Raji (cell line): Measurements from ENCODE around the gene RBM20.

Experiments
- POLR2A ChIP-seq: IDR thresholded peaks from 2 replicates; pipeline ENCODE4 v1.6.1; 2011; ENCODE audit warnings: low read depth, low read length, control low read depth; ENCODE audit not compliant: insufficient read depth

RBM20 gene

GRCh38 chr10:110764793-110765512 is 120.8 kb downstream of the RBM20 start:
- TF ChIP-seq POLR2A, result no peak

DNA sequence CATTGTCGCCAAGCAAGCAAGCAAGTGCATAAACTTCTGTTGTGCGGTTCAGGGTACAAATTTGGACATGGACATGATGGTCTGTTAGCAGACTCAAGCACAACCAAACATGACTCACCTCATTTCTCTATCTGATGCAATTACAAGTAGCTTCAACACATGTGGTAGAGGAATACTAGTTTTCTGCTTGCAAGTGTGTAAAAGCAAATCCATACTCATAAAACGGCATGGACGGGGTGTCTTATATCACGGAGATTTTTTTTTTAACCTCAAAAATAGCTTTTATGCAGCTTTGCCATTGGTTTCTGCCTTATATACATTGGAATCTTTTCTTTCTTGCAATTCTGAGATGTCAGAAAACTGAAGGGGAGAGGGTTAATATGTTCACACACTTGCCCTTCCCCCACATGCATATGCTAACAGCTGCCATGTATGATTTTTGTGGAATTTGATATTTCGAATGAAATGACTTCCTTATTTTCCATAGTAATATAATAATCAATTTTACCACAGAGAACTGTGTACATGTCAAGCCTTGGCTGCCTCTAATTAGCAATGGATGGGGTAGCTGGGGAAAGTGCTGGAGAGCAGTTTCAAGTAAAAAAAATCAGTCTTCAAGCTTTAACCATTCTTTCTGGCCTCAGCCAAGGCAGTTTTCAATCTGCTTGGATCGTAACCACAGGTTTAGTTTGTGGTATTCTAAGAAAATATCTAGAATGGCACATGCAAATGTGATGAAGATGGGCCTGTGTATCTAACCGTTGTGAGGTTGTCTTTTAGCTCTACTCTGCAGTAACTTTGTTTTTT is 121.6 kb downstream of the RBM20 start:
- no peak for TF ChIP-seq POLR2A

DNA sequence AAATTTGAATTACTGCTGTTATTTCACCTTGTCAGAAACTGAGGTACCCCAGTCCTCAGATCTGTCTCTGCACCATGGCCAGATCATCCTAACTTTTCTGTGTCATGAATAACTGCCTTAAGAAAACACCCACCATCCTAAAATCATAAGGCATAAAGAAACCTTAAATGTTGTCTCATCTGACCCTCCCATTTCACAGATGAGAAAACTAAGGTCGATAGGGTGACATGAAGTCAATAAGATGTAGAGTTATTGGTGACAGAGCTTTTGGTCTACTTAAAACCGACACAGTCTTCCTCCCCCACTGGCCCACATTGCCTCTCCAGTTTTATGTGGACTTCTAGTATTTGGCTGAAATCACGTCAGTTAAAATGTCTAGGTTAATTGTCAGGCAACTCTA is 126.1 kb downstream of the RBM20 start:
- TF ChIP-seq POLR2A, result no peak

DNA sequence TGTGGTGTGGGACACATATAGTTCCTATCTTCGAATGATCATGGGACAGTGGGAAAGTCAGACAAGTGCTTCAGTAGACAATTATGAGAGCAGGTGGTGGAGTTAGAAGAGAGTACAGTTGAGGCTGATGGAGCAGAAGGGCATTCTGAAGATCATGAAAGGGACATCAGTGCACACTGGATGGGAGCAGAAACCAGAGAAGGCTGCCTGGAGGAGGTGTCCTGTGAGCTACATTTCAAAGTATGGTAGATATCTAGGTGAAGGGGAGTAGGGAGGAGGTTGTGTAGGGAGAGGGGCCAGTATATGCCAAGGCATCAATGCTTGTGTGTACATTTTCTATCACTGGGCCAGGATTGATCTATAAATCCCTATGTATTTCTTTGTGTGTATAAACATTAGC is 127.3 kb downstream of the RBM20 start:
- no peak for TF ChIP-seq POLR2A

DNA sequence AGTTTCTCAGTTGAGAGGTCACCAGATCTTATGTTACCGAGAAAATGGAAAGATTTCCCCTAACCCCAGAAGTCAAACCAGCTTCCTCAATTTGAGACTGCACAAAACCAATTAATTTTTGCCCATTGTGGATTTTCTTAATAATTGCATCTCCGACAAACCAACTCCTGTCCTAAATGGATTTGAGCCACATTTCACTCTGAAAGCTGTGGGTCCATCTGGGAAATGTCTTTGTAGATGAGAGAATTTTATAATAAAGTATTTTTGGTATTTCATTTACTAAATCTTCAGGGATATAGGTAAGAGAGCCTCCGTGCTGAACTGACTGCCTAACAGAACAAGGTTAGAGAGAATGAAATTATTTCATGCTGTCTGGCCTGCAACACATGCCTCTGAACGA is 127.9 kb downstream of the RBM20 start:
- no peak for TF ChIP-seq POLR2A

DNA sequence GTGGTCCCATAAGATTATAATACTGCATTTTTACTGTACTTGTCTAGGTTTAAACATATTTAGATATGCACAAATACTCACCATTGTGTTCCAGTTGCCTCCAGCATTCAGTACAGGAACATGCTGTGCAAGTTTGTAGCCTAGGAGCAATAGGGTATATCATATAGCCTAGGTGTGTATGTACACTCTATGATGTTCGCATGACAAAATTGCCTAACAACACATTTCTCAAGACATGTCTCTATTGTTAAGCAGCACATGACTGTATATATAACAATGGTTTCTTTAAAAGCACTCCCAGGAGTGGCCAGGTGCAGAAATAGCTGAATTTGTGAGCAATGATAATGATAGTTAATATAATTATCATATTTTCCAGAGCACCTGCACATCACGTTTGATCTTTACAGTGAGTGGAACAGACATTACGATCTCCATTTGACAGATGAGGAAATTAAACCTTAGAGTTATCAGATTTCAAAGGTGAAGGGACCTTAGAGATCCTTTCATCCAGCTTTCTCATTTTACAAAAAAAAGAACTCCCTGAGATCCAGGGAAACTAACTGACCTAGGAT is 128.4 kb downstream of the RBM20 start:
- TF ChIP-seq POLR2A, result no peak

- no peak for TF ChIP-seq POLR2A
Measured at GRCh38 chr10:110773693-110774068, 129.5 kb downstream of the RBM20 start.

DNA sequence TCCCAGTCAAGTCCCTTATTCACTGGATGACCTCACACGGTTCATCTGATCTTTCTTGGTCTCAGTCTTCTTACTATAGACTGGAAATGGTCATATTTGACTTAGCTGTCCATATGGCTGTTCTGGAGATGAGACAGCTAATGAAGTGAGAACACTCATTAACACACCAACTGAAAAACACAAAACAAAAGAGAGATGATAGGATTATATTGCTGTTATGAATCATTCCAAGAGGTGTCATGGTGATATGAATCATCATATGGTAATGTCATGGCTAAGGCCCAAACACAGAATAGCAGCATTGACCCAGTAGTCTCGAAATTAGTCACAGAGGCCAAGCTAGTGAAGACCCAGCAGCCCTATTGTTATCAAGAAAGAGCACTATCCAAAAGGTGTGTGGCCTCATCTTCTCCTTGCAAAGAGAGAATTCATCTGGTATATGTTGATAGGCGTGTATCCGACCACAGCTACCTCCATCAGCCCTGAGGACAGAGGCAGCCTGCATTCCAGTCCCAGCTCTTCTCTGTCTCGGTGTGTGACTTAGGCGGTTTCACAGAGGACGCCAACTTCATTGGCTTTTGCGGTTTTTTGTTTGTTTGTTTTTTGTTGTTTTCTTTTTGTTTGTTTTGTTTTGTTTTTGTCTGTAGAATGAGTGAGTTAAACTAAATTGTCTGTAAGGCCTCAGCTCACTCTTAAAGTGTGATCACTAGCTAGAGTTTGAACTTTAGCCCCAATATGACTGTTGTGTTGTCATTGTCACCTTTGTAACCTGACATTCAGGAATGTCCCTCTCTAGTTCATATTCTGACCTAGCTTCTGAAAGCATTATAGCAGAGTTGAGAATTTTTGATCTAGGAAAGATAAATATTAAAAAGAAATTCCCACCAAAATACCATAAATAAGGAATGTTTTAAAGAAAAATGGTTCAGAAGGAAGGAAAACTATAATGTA is 130.2 kb downstream of the RBM20 start:
- TF ChIP-seq POLR2A, result no peak

DNA sequence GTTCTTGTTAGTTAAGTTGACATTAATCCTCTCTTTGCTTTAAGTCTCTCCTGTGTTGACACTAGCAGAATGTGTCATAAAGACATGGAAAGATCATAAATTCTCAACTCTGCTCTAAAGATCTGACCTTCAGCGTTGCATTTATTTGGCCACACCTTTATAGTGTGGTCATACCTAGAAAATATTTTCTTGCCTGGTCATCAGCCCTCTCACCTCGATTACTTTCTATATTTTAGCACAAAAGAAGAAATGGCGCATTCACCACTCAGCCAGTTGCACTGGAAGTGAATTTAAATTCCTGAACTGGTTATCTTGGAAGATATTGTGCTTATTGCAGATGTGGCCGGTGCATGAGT is 130.9 kb downstream of the RBM20 start:
- no peak for TF ChIP-seq POLR2A

DNA sequence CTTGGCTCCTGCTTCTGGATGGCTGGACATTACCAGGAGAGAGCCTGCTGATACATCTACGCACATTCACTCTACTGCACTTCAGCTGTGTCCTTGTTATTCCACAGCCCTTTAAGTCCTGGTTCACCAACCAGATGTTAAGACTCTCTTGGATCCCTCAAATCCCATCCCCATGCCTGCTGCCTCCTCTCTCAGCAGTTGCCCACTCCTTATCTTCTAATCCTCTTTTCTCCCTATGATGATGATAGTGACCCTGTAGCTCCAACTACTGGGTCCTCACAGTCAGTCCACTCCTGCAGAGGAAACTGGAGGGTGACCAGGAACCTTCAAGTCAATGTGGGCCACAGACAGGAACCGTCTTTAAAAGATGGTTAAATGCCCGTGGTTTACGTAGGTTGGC is 131.3 kb downstream of the RBM20 start:
- TF ChIP-seq POLR2A, result no peak

GRCh38 chr10:110777017-110777416 is 132.9 kb downstream of the RBM20 start:
- TF ChIP-seq POLR2A, result no peak

DNA sequence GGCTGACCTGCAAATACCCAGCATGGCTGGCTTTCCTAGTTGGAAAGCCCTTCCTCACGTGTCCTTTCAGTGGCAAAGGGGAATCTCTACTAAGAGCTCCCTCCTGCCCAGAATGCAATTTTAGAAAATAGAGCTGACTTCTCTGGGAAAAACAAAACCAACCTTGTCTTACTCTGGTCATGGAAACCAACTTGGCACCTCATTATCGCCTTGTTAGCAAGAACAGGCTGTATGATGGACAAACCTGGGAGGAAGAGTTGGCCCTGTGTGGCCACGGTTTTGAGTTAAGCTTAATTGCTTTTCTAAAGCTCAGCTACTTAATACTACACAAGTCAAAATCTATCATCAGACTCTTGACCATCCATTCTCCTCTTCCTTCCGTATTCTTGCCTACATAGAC is 133.5 kb downstream of the RBM20 start:
- TF ChIP-seq POLR2A, result no peak

- no peak for TF ChIP-seq POLR2A
Measured at GRCh38 chr10:110778211-110778610, 134.1 kb downstream of the RBM20 start.

- no peak for TF ChIP-seq POLR2A
Measured at GRCh38 chr10:110779489-110779888, 135.4 kb downstream of the RBM20 start.

- TF ChIP-seq POLR2A, result no peak
Measured at GRCh38 chr10:110780704-110781103, 136.6 kb downstream of the RBM20 start.
